Mononuclear cell (primary cell): ENCODE measurements around the gene RNF149. TPM values are rescaled to one million over a fixed set of nuclear protein-coding genes. Genes with fewer than 3 reads are reported as not detected.
"Not testable (repeated sequence)": the region's sequence is repeated elsewhere in the genome, so short reads cannot be mapped to it uniquely, and the experiment has no call there.

ENCODE experiments used
- H3K27me3 ChIP-seq: 2 replicates; pipeline ENCODE4 v1.6.0; 2011; ENCODE audit warnings: low read length, control low read depth; ENCODE audit not compliant: insufficient read depth
- H3K4me1 ChIP-seq: 2 replicates; pipeline ENCODE4 v1.5.1; 2011; ENCODE audit warnings: mild to moderate bottlenecking, low read length, control low read depth; ENCODE audit not compliant: insufficient read depth
- H3K4me3 ChIP-seq: 2 replicates; pipeline ENCODE4 v1.5.1; 2011; ENCODE audit warnings: mild to moderate bottlenecking, low read length, moderate library complexity
- H3K9me3 ChIP-seq: 2 replicates; pipeline ENCODE4 v1.5.1; 2011; ENCODE audit warnings: low read depth, mild to moderate bottlenecking, control low read depth, low read length
- total RNA-seq: library from RNA; depleted of rRNA; stranded (reverse); fragments of >200 nt; gene quantifications from one replicate; pipeline ENCODE4 v1.2.3, GENCODE V29; 2012

The RNF149 gene
- total RNA-seq, 1 donor, result 184 TPM

GRCh38 chr2:101244373-101244772 is 64.1 kb downstream of the RNF149 start:
- H3K9me3 ChIP-seq, H3K4me3 ChIP-seq, H3K27me3 ChIP-seq, H3K4me1 ChIP-seq: not testable (repeated sequence)

- no peaks in the 10 kb centered on the region for H3K27me3 ChIP-seq
- peaks cover 3% of the 10 kb centered on the region for H3K4me1 ChIP-seq
- no peaks in the 10 kb centered on the region for H3K9me3 ChIP-seq
- no peak overlapping the region for H3K4me3 ChIP-seq
Observed at GRCh38 chr2:101241158-101241557, 67.3 kb downstream of the RNF149 start.

- not testable (repeated sequence) for H3K4me3 ChIP-seq
Observed at GRCh38 chr2:101240694-101241093, 67.8 kb downstream of the RNF149 start.

GRCh38 chr2:101239760-101240118 is 68.8 kb downstream of the RNF149 start:
- not testable (repeated sequence) for H3K9me3 ChIP-seq, H3K4me3 ChIP-seq, H3K27me3 ChIP-seq, H3K4me1 ChIP-seq

More at GRCh38 chr2:101240694-101241093, 67.8 kb downstream of the RNF149 start:
- H3K4me1 ChIP-seq, H3K9me3 ChIP-seq, H3K27me3 ChIP-seq: not testable (repeated sequence)

- Histone ChIP-seq H3K4me3 (no peak overlapping the region), H3K4me1 (peaks cover 3% of the 10 kb centered on the region), H3K27me3 (no peaks in the 10 kb centered on the region), H3K9me3 (no peaks in the 10 kb centered on the region)
Observed at GRCh38 chr2:101238930-101239759, 69.4 kb downstream of the RNF149 start.

- not testable (repeated sequence) for H3K4me3 ChIP-seq, H3K9me3 ChIP-seq, H3K27me3 ChIP-seq, H3K4me1 ChIP-seq
Observed at GRCh38 chr2:101237944-101238343, 70.6 kb downstream of the RNF149 start.

- H3K27me3 ChIP-seq, H3K4me3 ChIP-seq, H3K9me3 ChIP-seq, H3K4me1 ChIP-seq: not testable (repeated sequence)
Observed at GRCh38 chr2:101235956-101236355, 72.5 kb downstream of the RNF149 start.

GRCh38 chr2:101234169-101234938 is 74.1 kb downstream of the RNF149 start:
- H3K4me3 ChIP-seq, result no peak overlapping the region
- H3K4me1 ChIP-seq, result peaks cover 6% of the 10 kb centered on the region
- H3K27me3 ChIP-seq, result no peaks in the 10 kb centered on the region
- H3K9me3 ChIP-seq, result no peaks in the 10 kb centered on the region

GRCh38 chr2:101232770-101233169 is 75.7 kb downstream of the RNF149 start:
- Histone ChIP-seq H3K4me3 (no peak overlapping the region), H3K9me3 (no peaks in the 10 kb centered on the region), H3K4me1 (peaks cover 3% of the 10 kb centered on the region), H3K27me3 (no peaks in the 10 kb centered on the region)

- Histone ChIP-seq H3K27me3 (no peaks in the 10 kb centered on the region), H3K4me1 (peaks cover 3% of the 10 kb centered on the region), H3K4me3 (no peak overlapping the region), H3K9me3 (no peaks in the 10 kb centered on the region)
Observed at GRCh38 chr2:101231937-101232730, 76.4 kb downstream of the RNF149 start.

- Histone ChIP-seq H3K4me1 (peaks cover 5% of the 10 kb centered on the region), H3K27me3 (no peaks in the 10 kb centered on the region), H3K9me3 (no peaks in the 10 kb centered on the region)
Observed at GRCh38 chr2:101231240-101231639, 77.3 kb downstream of the RNF149 start.

GRCh38 chr2:101230541-101231001 is 77.9 kb downstream of the RNF149 start:
- Histone ChIP-seq H3K4me3 (no peak overlapping the region), H3K27me3 (no peaks in the 10 kb centered on the region), H3K4me1 (peaks cover 10% of the 10 kb centered on the region), H3K9me3 (no peaks in the 10 kb centered on the region)

More at GRCh38 chr2:101231240-101231639, 77.3 kb downstream of the RNF149 start:
- H3K4me3 ChIP-seq, result no peak overlapping the region
